Spinal cord (tissue), 10 donors: ENCODE data around the gene PJA2. TPM values are rescaled to one million over a fixed set of nuclear protein-coding genes. Genes with fewer than 3 reads are reported as not detected.

Source experiments
- DNase-seq, 6 donors: peaks; one replicate each; pipeline versions ENCODE4 v3.0.0 to v3.0.0-alpha.2; 2013 to 2015; ENCODE audit warnings: low spot score in 6 of 6, low read depth in 4 of 6
- H3K27ac ChIP-seq: one replicate; pipeline ENCODE4 v1.5.1; 2013; ENCODE audit warnings: low read depth, low read length, control low read depth
- H3K27me3 ChIP-seq: one replicate; pipeline ENCODE4 v1.6.1; 2013; ENCODE audit warnings: low read length; ENCODE audit not compliant: control insufficient read depth, insufficient read depth
- H3K36me3 ChIP-seq: one replicate; pipeline ENCODE4 v1.6.1; 2013; ENCODE audit warnings: low read length; ENCODE audit not compliant: control insufficient read depth, insufficient read depth
- H3K4me1 ChIP-seq: one replicate; pipeline ENCODE4 v1.6.1; 2013; ENCODE audit warnings: low read length; ENCODE audit not compliant: control insufficient read depth, insufficient read depth
- H3K4me3 ChIP-seq: one replicate; pipeline ENCODE4 v1.5.1; 2013; ENCODE audit warnings: low read depth, low read length, control low read depth
- H3K9me3 ChIP-seq: one replicate; pipeline ENCODE4 v1.6.1; 2013; ENCODE audit warnings: low read length; ENCODE audit not compliant: control insufficient read depth, insufficient read depth
- WGBS: methylation state at CpG from one replicate; pipeline ENCODE4 v1.1.5; 2013; ENCODE audit warnings: missing lambda C conversion rate; ENCODE audit not compliant: insufficient coverage; 5-methylcytosine and 5-hydroxymethylcytosine counted together
- polyA plus RNA-seq, 2 donors: library from polyadenylated mRNA; unstranded; fragments of 120-200 nt; gene quantifications; one replicate each; pipeline ENCODE4 v1.2.1, GENCODE V29; 2013; ENCODE audit not compliant: insufficient read length in 2 of 2
- total RNA-seq, 2 donors: library from RNA; depleted of rRNA in 1 of 2; stranded (reverse); fragments of 120-200 nt in 1 of 2; fragments of >200 nt in 1 of 2; gene quantifications; one replicate each; pipeline versions ENCODE4 v1.2.3 to v1.2.4, GENCODE V29; 2013 to 2014
- donor health status: healthy.

The PJA2 gene
- total and polyA plus RNA-seq, 4 donors, result 111 to 370 (median 226) TPM

DNA sequence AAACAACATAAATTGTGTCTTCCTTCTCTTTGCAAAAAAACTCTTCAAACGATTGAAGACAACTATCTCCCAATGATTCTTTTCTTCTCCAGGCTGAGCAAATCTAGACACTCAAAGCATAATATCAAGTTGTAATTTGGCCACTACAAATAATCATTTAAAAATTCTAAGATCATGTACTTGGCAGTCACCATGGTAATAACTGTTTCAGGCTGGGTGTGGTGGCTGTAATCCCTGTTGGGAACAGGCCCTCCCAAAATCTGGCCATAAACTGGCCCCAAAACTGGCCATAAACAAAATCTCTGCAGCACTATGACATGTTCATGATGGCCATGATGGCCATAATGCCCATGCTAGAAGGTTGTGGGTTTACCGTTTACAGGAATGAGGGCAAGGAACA lies 52.0 kb downstream of the PJA2 start:
- no peaks in the 10 kb centered on the region for H3K27me3 ChIP-seq
- DNase-seq, result no peak
- peaks cover 7% of the 10 kb centered on the region for H3K36me3 ChIP-seq
- H3K9me3 ChIP-seq, result no peaks in the 10 kb centered on the region
- H3K4me1 ChIP-seq, result no peaks in the 10 kb centered on the region
- WGBS, result 100% methylated on average over 2 of the region's 2 CpGs
- H3K27ac ChIP-seq, result no peak overlapping the region
- H3K4me3 ChIP-seq, result no peak overlapping the region

DNA sequence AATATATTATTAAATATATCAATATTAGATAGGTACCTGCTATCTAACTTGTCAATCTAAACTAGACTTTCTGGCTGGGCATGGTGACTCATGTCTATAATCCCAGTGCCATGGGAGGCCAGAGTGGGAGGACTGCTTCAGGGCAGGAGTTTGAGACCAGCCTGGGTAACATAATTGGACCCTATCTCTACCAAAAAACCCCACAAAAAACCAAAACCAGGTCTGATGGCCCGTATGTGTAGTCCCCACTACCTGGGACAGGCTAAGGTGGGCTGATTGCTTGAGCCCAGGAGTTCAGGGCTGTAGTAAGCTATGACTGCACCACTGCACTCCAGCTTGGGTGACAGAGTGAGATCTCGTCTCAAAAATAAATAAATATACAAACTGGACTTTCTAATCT lies 55.0 kb downstream of the PJA2 start:
- H3K36me3 ChIP-seq, result peaks cover 3% of the 10 kb centered on the region
- H3K4me1 ChIP-seq, result no peaks in the 10 kb centered on the region
- H3K27me3 ChIP-seq, result no peaks in the 10 kb centered on the region
- DNase-seq, result no peak
- 100% methylated on average over 1 of the region's 2 CpGs for WGBS
- H3K9me3 ChIP-seq, result no peaks in the 10 kb centered on the region
- no peak overlapping the region for H3K27ac ChIP-seq
- H3K4me3 ChIP-seq, result no peak overlapping the region

GRCh38 chr5:109351988-109352864 lies 57.5 kb downstream of the PJA2 start:
- WGBS, result no CpG with 5 or more reads among the region's 2 CpGs
- H3K4me1 ChIP-seq, result no peaks in the 10 kb centered on the region

GRCh38 chr5:109350537-109351270 lies 59.1 kb downstream of the PJA2 start:
- peaks cover 3% of the 10 kb centered on the region for H3K36me3 ChIP-seq
- H3K4me1 ChIP-seq, result no peaks in the 10 kb centered on the region
- no peaks in the 10 kb centered on the region for H3K9me3 ChIP-seq
- no peak overlapping the region for H3K27ac ChIP-seq
- DNase-seq, result no peak
- H3K4me3 ChIP-seq, result no peak overlapping the region
- no peaks in the 10 kb centered on the region for H3K27me3 ChIP-seq
- WGBS, result 100% methylated on average over 1 of the region's 5 CpGs

More at GRCh38 chr5:109351988-109352864, 57.5 kb downstream of the PJA2 start:
- Histone ChIP-seq H3K27me3 (no peaks in the 10 kb centered on the region), H3K9me3 (no peaks in the 10 kb centered on the region), H3K36me3 (peaks cover 3% of the 10 kb centered on the region), H3K27ac (no peak overlapping the region), H3K4me3 (no peak overlapping the region)
- no peak for DNase-seq

DNA sequence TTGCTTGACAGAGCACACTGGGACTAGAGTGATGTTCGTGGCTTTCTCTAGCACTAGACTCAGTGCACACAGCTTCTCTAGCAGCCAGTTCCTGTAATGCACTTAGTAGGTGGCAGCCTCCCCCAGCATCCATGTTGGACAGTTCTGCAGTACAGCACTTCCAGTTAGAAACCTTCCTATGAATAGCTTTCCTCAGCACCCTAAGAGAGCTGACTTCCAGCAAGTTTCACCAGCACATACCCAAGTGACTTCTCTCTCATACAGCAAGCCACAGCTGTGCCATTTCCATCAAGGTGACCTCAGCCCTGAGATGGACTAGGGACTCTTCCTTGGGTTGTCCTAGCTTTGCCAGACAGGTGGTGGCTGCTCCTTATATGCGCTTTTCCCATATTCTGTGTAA lies 60.4 kb downstream of the PJA2 start:
- WGBS, result 89% methylated on average over 1 of the region's 2 CpGs
- H3K4me1 ChIP-seq, result no peaks in the 10 kb centered on the region
- no peaks in the 10 kb centered on the region for H3K36me3 ChIP-seq
- no peak for DNase-seq
- H3K4me3 ChIP-seq, result no peak overlapping the region
- H3K27me3 ChIP-seq, result no peaks in the 10 kb centered on the region
- H3K9me3 ChIP-seq, result no peaks in the 10 kb centered on the region
- no peak overlapping the region for H3K27ac ChIP-seq

GRCh38 chr5:109347252-109347888 lies 62.4 kb downstream of the PJA2 start:
- Histone ChIP-seq H3K9me3 (no peaks in the 10 kb centered on the region), H3K27ac (no peak overlapping the region), H3K4me3 (no peak overlapping the region), H3K4me1 (no peaks in the 10 kb centered on the region), H3K27me3 (no peaks in the 10 kb centered on the region), H3K36me3 (peaks cover 4% of the 10 kb centered on the region)
- DNase-seq, result peak in 2 of 6 donors; percentile 38 to 57

DNA sequence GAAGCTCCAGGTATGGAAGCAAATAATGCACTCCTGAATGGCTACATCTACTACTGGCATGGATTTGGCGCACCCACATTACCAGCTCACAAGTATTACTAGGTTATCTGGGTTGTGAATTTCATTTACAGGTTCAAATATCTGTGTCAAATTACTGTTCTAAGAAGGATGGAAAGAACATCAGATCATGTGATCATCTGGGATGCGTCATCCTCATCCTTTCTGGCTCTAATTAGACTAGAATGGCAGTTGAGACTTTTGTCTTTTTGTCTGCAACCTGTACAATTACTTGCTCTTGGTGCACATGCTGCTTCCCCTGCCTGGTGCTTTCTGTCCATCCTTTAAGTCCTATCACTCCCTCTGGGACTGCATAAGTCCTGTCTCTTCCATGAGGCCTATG lies 64.1 kb downstream of the PJA2 start:
- 89% methylated on average over 1 of the region's 2 CpGs for WGBS
- no peaks in the 10 kb centered on the region for H3K27me3 ChIP-seq
- no peak for DNase-seq
- H3K4me1 ChIP-seq, result no peaks in the 10 kb centered on the region
- H3K9me3 ChIP-seq, result no peaks in the 10 kb centered on the region
- H3K4me3 ChIP-seq, result no peak overlapping the region
- H3K36me3 ChIP-seq, result peaks cover 4% of the 10 kb centered on the region
- no peak overlapping the region for H3K27ac ChIP-seq

- Histone ChIP-seq H3K27ac (no peak overlapping the region), H3K4me3 (no peak overlapping the region), H3K9me3 (no peaks in the 10 kb centered on the region), H3K27me3 (no peaks in the 10 kb centered on the region), H3K4me1 (no peaks in the 10 kb centered on the region), H3K36me3 (peaks cover 9% of the 10 kb centered on the region)
- no peak for DNase-seq
- WGBS, result 100% methylated on average over 1 of the region's 5 CpGs
Observed at GRCh38 chr5:109340351-109340750, 69.4 kb downstream of the PJA2 start.

- peak in 1 of 6 donors; percentile 69 for DNase-seq
- H3K36me3 ChIP-seq, result peaks cover 5% of the 10 kb centered on the region
- H3K27me3 ChIP-seq, result no peaks in the 10 kb centered on the region
- no peaks in the 10 kb centered on the region for H3K9me3 ChIP-seq
- H3K4me1 ChIP-seq, result no peaks in the 10 kb centered on the region
- no peak overlapping the region for H3K4me3 ChIP-seq
- no peak overlapping the region for H3K27ac ChIP-seq
Observed at GRCh38 chr5:109335114-109335513, 74.7 kb downstream of the PJA2 start.
